Vagina (tissue), 2 donors: ENCODE measurements around the gene CDR2L. TPM values are rescaled to one million over a fixed set of nuclear protein-coding genes. Genes with fewer than 3 reads are reported as not detected.

Experiments used
- DNase-seq, 2 donors: peaks; one replicate each; pipeline ENCODE4 v3.0.0-alpha.2; 2017; ENCODE audit errors: extremely low spot score in 2 of 2
- H3K27ac ChIP-seq: fragments of 200-600 bp; sonication (generic); one replicate; pipeline ENCODE4 v1.5.1; 2019
- H3K27me3 ChIP-seq: fragments of 200-600 bp; sonication (generic); one replicate; pipeline ENCODE4 v1.5.1; 2019
- H3K36me3 ChIP-seq, 2 donors: fragments of 200-600 bp; sonication (generic); one replicate each; pipeline ENCODE4 v1.5.1; 2017 to 2019
- H3K4me1 ChIP-seq: fragments of 200-600 bp; sonication (generic); one replicate; pipeline ENCODE4 v1.5.1; 2019
- H3K4me3 ChIP-seq, 2 donors: fragments of 200-600 bp; sonication (generic); 1 replicate in 1 of 2; 2 replicates in 1 of 2; pipeline ENCODE4 v1.5.1; 2016 to 2019
- H3K9me3 ChIP-seq: fragments of 200-600 bp; sonication (generic); one replicate; pipeline ENCODE4 v1.5.1; 2019
- CTCF ChIP-seq, 3 experiments: fragments of 450-650 bp in 2 of 3; fragments of 200-600 bp in 1 of 3; sonication (generic) in 1 of 3; IDR thresholded peaks; one replicate each; pipeline ENCODE4 v1.5.1; 2017 to 2019; ENCODE audit warnings: antibody characterized with exemption in 3 of 3, mild to moderate bottlenecking in 2 of 3, moderate library complexity in 2 of 3
- POLR2A ChIP-seq, 2 donors: fragments of 450-650 bp; IDR thresholded peaks; one replicate each; pipeline ENCODE4 v1.6.1; 2017; ENCODE audit warnings: antibody characterized with exemption in 2 of 2, mild to moderate bottlenecking in 2 of 2, moderate library complexity in 2 of 2
- POLR2AphosphoS5 ChIP-seq, 2 donors: sonication (generic); formaldehyde crosslinking; IDR thresholded peaks; one replicate each; pipeline ENCODE4 v1.9.0; 2017; ENCODE audit warnings: antibody characterized with exemption in 2 of 2, mild to moderate bottlenecking in 2 of 2, low read depth in 1 of 2; ENCODE audit not compliant: insufficient read depth in 1 of 2
- intact Hi-C: fragments of 100-400 bp; cut with DNase I; formaldehyde crosslinking; loops from one replicate; pipeline ENCODE4 v1.15.1; 2023
- total RNA-seq: library from RNA; depleted of rRNA; stranded (reverse); fragments of >200 nt; gene quantifications from one replicate; pipeline ENCODE4 v1.2.3, GENCODE V29; 2016

Gene CDR2L
- total RNA-seq, 1 donor from 2014 or later, result 13.5 TPM

GRCh38 chr17:74945543-74945942, 41.9 kb upstream of the CDR2L start:
- H3K27ac ChIP-seq, result no peak overlapping the region
- intact Hi-C loops, result no loop called here

GRCh38 chr17:74946641-74947040, 40.8 kb upstream of the CDR2L start:
- no peaks in the 10 kb centered on the region for H3K36me3 ChIP-seq
- no peaks in the 10 kb centered on the region for H3K4me1 ChIP-seq
- intact Hi-C loops, result no loop called here
- no peaks in the 10 kb centered on the region for H3K27me3 ChIP-seq
- H3K9me3 ChIP-seq, result no peaks in the 10 kb centered on the region
- no peak overlapping the region for H3K4me3 ChIP-seq
- H3K27ac ChIP-seq, result no peak overlapping the region
- no peak for DNase-seq
- TF ChIP-seq POLR2AphosphoS5 (IDR thresholded peaks at IDR 0.05; ENCODE audit: insufficient read depth in 1 of 2, low read depth in 1 of 2) (no peak), CTCF (IDR thresholded peaks at IDR 0.05) (no peak), POLR2A (IDR thresholded peaks at IDR 0.05) (no peak)

More at GRCh38 chr17:74945543-74945942, 41.9 kb upstream of the CDR2L start:
- TF ChIP-seq CTCF (IDR thresholded peaks at IDR 0.05), result no peak
- TF ChIP-seq POLR2A (IDR thresholded peaks at IDR 0.05), result no peak
- TF ChIP-seq POLR2AphosphoS5 (IDR thresholded peaks at IDR 0.05; ENCODE audit: insufficient read depth in 1 of 2, low read depth in 1 of 2), result no peak
- no peak for DNase-seq
- no peaks in the 10 kb centered on the region for H3K4me1 ChIP-seq
- H3K27me3 ChIP-seq, result no peaks in the 10 kb centered on the region
- no peak overlapping the region for H3K4me3 ChIP-seq
- no peaks in the 10 kb centered on the region for H3K36me3 ChIP-seq
- no peaks in the 10 kb centered on the region for H3K9me3 ChIP-seq

GRCh38 chr17:74947041-74947754, 40.2 kb upstream of the CDR2L start:
- intact Hi-C loops, result no loop called here

GRCh38 chr17:74949455-74950115, 37.8 kb upstream of the CDR2L start:
- no peak overlapping the region for H3K4me3 ChIP-seq

More at GRCh38 chr17:74947041-74947754, 40.2 kb upstream of the CDR2L start:
- DNase-seq, result no peak
- Histone ChIP-seq H3K36me3 (no peaks in the 10 kb centered on the region), H3K27ac (no peak overlapping the region), H3K27me3 (no peaks in the 10 kb centered on the region), H3K4me3 (no peak overlapping the region), H3K4me1 (no peaks in the 10 kb centered on the region), H3K9me3 (no peaks in the 10 kb centered on the region)
- no peak for TF ChIP-seq POLR2A (IDR thresholded peaks at IDR 0.05)
- TF ChIP-seq POLR2AphosphoS5 (IDR thresholded peaks at IDR 0.05; ENCODE audit: insufficient read depth in 1 of 2, low read depth in 1 of 2), result no peak
- no peak for TF ChIP-seq CTCF (IDR thresholded peaks at IDR 0.05)

GRCh38 chr17:74950207-74950606, 37.2 kb upstream of the CDR2L start:
- no peak overlapping the region for H3K4me3 ChIP-seq
- no peaks in the 10 kb centered on the region for H3K4me1 ChIP-seq
- intact Hi-C loops, result no loop called here
- H3K27me3 ChIP-seq, result no peaks in the 10 kb centered on the region
- no peaks in the 10 kb centered on the region for H3K36me3 ChIP-seq
- no peak overlapping the region for H3K27ac ChIP-seq
- DNase-seq, result no peak
- no peaks in the 10 kb centered on the region for H3K9me3 ChIP-seq
- no peak for TF ChIP-seq POLR2AphosphoS5 (IDR thresholded peaks at IDR 0.05; ENCODE audit: insufficient read depth in 1 of 2, low read depth in 1 of 2)
- TF ChIP-seq CTCF (IDR thresholded peaks at IDR 0.05), result no peak
- TF ChIP-seq POLR2A (IDR thresholded peaks at IDR 0.05), result no peak

More at GRCh38 chr17:74949455-74950115, 37.8 kb upstream of the CDR2L start:
- H3K27ac ChIP-seq, result no peak overlapping the region
- H3K9me3 ChIP-seq, result no peaks in the 10 kb centered on the region
- H3K4me1 ChIP-seq, result no peaks in the 10 kb centered on the region
- intact Hi-C loops, result no loop called here
- TF ChIP-seq POLR2AphosphoS5 (IDR thresholded peaks at IDR 0.05; ENCODE audit: insufficient read depth in 1 of 2, low read depth in 1 of 2), result no peak
- no peak for DNase-seq
- H3K36me3 ChIP-seq, result no peaks in the 10 kb centered on the region
- H3K27me3 ChIP-seq, result no peaks in the 10 kb centered on the region
